Choroid plexus epithelial cell (primary cell): ENCODE data around the gene MPDZ.

ENCODE experiments used
- DNase-seq: peaks from one replicate; pipeline ENCODE4 v3.0.0-alpha.2; 2010; ENCODE audit warnings: low read depth
- H3K4me3 ChIP-seq: 2 replicates; pipeline ENCODE4 v1.5.1; 2011; ENCODE audit warnings: low read depth, mild to moderate bottlenecking, control low read depth, low read length, moderate library complexity
- TF ChIP-seq, protein P1 (sequence below): conservative IDR thresholded peaks from 2 replicates; pipeline ENCODE4 v1.5.1; 2011; ENCODE audit warnings: low read depth, mild to moderate bottlenecking, control low read depth, inconsistent platforms, low read length, moderate library complexity

The MPDZ gene, protein sequence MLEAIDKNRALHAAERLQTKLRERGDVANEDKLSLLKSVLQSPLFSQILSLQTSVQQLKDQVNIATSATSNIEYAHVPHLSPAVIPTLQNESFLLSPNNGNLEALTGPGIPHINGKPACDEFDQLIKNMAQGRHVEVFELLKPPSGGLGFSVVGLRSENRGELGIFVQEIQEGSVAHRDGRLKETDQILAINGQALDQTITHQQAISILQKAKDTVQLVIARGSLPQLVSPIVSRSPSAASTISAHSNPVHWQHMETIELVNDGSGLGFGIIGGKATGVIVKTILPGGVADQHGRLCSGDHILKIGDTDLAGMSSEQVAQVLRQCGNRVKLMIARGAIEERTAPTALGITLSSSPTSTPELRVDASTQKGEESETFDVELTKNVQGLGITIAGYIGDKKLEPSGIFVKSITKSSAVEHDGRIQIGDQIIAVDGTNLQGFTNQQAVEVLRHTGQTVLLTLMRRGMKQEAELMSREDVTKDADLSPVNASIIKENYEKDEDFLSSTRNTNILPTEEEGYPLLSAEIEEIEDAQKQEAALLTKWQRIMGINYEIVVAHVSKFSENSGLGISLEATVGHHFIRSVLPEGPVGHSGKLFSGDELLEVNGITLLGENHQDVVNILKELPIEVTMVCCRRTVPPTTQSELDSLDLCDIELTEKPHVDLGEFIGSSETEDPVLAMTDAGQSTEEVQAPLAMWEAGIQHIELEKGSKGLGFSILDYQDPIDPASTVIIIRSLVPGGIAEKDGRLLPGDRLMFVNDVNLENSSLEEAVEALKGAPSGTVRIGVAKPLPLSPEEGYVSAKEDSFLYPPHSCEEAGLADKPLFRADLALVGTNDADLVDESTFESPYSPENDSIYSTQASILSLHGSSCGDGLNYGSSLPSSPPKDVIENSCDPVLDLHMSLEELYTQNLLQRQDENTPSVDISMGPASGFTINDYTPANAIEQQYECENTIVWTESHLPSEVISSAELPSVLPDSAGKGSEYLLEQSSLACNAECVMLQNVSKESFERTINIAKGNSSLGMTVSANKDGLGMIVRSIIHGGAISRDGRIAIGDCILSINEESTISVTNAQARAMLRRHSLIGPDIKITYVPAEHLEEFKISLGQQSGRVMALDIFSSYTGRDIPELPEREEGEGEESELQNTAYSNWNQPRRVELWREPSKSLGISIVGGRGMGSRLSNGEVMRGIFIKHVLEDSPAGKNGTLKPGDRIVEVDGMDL (N-terminal part only)

DNA sequence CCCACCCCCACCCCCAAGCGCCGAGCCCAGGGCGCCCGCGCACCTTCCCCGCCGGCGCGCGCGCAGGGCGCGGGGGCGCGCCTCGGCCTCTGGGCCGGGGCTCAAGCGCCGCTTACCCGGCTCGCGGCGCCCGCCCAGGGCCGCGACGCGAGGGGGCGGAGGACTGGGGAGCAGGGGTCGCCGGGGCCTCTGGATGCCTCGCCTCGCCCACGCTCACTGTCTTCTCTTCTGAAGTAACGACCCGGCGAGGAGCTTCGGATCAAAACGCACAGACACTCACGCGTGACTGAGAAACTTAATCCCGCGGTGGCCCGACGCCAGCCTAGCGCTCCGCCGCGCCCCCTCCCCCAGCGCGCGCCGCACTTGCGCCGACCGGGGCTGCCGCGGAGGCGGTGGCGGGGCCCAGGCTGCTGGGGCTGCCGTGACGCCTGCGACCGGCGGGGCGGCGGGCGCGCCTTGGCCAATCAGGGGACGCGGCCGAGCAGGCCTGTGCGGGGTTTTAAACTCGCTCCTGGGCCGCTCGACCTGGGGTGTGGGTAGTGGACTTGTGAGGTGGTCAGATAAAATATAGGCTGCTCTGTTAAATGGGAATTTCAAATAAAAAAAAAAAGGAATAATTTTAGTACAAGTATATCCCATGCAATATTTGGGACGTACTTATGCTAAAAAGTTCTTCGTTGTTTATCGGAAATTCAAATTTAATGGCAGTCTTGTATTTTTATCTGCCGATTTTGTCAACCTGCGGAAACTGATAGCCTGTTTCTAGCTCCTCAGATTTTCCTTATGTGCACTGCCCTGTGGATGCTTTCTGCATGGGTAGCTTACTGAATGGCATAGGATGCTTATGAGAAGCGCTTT lies at the start of gene MPDZ:
Gene MPDZ, minus strand, starts transcription at position 409 of the 858 bp plus-strand sequence. CDS start 29,377 bp downstream, outside the sequence.
- peak within 1 kb of the TSS; percentile 76 for H3K4me3 ChIP-seq
- DNase-seq, result peak; percentile 80
- TF ChIP-seq, protein P1, sequence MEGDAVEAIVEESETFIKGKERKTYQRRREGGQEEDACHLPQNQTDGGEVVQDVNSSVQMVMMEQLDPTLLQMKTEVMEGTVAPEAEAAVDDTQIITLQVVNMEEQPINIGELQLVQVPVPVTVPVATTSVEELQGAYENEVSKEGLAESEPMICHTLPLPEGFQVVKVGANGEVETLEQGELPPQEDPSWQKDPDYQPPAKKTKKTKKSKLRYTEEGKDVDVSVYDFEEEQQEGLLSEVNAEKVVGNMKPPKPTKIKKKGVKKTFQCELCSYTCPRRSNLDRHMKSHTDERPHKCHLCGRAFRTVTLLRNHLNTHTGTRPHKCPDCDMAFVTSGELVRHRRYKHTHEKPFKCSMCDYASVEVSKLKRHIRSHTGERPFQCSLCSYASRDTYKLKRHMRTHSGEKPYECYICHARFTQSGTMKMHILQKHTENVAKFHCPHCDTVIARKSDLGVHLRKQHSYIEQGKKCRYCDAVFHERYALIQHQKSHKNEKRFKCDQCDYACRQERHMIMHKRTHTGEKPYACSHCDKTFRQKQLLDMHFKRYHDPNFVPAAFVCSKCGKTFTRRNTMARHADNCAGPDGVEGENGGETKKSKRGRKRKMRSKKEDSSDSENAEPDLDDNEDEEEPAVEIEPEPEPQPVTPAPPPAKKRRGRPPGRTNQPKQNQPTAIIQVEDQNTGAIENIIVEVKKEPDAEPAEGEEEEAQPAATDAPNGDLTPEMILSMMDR, result no peak

DNA sequence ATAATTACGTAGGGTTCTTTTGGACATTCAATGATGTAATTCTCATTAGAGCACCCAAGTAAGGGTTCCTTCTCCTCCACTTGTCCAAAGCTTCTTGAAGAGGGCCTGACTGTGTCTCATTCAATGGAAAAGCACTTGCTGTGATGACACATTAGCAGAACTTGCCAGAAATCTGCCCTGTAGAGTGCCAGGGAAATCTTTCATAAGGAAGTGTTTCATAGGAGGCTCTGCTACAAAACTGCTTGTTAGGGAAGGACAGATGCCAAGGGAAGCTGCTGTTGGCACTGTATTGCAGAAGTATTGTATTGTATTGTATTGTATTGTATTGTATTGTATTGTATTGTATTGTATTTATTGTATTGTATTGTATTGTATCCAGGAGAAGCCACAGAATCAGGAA lies 45.5 kb upstream of the MPDZ start:
- TF ChIP-seq, protein P1, result no peak
- DNase-seq, result peak; percentile 2
- no peak overlapping the region for H3K4me3 ChIP-seq

DNA sequence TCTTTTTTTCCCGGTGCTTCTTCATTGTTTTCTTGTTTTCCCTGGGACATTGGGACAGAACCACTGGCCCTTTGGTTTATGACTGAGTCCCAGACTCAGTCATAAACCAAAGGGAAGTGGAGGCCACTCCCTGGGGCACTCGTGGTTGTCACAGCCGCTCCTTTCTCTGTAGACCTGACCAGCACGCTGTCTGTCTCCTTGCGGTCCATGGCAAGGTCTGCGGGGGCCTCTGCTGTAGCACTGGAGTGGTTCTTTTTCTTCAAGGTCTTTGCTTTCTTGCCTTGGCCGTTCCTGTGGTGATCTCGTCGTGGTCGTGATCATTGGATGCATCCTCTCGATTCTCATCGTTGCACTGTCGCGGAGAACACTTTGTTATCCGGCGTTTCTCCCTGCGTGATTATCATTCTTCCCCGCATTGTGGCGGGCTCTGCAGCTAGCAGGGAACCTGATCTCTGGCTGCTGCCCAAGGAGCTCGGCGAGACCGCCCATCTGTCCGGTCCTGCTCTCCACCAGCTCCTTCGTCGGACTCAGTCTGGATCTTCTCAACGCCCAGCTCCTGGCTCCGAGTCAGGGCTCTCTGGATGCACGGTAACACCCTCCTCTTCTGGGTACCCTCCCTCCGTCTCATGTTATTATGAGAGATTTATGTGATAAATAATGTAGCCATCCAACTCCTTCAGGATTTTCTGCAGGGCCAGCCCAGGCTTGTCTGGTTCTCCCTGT lies 43.5 kb upstream of the MPDZ start:
- DNase-seq, result no peak
- no peak overlapping the region for H3K4me3 ChIP-seq
- TF ChIP-seq, protein P1, result no peak

DNA sequence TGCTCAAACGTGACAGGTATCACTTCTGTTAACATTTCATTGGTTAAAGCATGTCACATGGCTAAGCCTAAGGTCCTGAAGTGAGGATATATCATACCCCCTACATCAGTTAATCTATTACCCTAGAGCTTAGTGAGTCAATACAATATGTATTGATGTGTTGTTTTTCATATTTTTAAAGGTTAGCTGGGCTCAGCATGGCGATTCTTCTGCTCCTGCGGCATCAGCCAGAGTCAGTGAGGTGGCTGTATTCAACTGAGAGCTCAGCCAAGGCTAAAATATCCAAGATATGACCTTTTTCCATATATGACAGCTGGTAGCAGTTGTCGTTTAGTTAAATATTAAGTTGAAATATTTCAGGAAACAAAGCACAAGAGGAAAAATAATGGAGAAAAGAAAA lies 38.5 kb upstream of the MPDZ start:
- H3K4me3 ChIP-seq, result no peak overlapping the region
- no peak for DNase-seq
- TF ChIP-seq, protein P1, result no peak

DNA sequence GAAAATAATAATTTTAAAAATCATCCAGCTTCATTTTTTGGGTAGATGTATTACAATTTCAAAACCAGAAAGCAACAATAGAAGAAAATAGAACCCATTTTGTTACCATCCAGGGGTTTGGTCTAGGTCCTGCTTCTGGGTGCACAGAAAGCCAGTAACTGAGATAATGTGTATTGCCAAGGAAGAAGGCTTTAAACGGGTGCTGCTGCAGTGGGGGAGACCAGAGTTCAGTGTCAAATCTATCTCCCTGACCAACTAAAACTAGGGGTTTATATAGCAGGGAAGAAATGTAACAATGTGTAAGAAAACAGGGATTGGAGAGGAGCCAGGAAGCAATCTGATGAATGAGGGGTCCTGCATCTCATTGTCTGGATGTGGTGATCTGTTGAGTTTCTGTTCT lies 17.5 kb upstream of the MPDZ start:
- H3K4me3 ChIP-seq, result no peak overlapping the region
- DNase-seq, result no peak
- TF ChIP-seq, protein P1, result no peak
